HTERT RPE-1 (cell line): ENCODE measurements around the gene CTDSPL.
"Not testable (repeated sequence)": the region's sequence is repeated elsewhere in the genome, so short reads cannot be mapped to it uniquely, and the experiment has no call there.

Experiments
- in situ Hi-C: fragments of 300-500 bp; cut with MboI; formaldehyde crosslinking; loops from 4 replicates; pipeline ENCODE4 v1.14.3; 2020; ENCODE audit warnings: low sequenced_read_pairs

The CTDSPL gene, protein sequence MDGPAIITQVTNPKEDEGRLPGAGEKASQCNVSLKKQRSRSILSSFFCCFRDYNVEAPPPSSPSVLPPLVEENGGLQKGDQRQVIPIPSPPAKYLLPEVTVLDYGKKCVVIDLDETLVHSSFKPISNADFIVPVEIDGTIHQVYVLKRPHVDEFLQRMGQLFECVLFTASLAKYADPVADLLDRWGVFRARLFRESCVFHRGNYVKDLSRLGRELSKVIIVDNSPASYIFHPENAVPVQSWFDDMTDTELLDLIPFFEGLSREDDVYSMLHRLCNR

GRCh38 chr3:37861620-37862041, at the start of gene CTDSPL:
CTDSPL (plus strand) TSS chr3:37861880; CDS start chr3:37862200, 320 bp downstream.
- in situ Hi-C loops: no loop called here

DNA sequence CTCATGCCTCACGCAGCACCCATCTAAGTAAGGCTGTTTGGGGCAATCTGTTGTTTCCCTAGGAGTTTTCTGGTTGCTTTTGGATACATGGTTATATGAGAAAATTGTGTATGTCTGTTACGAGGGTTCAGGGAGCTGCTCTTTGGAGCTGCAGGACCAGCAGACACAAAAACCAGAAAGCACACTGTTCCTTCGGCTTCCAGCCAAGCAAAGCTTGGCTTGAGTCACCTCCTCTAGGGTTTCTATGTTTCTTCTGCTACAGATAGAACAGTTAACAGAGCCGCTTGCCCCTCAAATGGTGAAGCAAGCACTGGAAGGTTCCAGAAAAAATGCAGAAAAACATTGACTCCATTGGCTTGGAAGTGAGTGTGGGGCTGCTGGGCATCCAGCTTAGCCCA, 49.2 kb upstream of the CTDSPL start:
- in situ Hi-C loops: no loop called here

DNA sequence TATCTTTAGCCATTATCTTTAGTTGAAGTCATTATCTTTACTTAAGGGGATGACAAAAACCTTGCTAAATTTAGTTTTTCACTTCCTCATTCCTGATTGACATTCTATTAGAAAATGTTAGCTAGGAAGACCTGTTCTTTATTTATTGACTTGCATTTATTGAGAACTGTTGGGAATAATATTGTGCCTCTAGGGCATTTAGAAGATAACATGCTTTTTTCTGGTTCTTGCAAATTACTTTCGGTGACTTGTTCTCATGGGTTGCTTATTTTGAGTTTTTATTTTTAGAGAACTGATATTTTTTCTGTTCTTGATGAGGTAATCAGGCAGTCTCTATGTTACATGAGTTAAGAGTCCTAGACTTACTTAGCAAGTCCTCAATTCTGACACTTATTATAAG, 48.3 kb upstream of the CTDSPL start:
- in situ Hi-C loops: no loop called here

- in situ Hi-C loops: no loop called here
Observed at GRCh38 chr3:37814547-37814946, 47.1 kb upstream of the CTDSPL start.

DNA sequence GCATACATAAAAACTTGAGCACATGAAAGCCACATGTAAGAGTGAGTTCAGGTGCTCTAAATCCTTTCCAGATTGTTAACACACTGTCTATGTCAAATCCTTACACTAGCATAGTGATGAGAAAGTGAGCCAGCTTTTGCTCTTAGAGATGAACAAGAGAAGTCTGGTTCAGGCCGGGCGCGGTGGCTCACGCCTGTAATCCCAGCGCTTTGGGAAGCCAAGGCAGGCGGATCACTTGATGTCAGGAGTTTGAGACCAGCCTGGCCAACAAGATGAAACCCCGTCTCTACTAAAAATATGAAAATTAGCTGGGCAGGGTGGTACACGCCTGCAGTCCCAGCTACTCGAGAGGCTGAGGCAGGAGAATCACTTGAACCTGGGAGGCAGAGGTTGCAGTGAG, 46.5 kb upstream of the CTDSPL start:
- in situ Hi-C loops: not testable (repeated sequence)

GRCh38 chr3:37816271-37816670, 45.4 kb upstream of the CTDSPL start:
- in situ Hi-C loops: no loop called here

DNA sequence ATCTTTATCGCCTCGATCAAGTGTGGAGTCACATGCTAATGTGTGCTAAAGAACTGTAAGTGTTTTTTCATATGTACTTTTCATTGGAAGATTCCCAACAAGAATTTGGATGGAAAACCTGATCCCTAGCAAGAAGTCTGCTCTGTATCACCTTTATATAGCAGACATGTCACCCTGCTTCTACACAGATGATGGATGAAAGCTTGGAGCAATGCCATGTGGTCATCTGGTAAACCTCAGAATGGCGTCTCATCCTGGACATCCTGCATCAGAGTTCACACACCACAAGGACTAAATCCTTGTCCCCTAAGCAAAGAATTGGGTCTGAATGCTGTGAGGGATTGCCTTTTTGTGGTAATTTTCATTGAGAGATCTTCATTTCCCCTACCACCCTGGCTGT, 42.1 kb upstream of the CTDSPL start:
- in situ Hi-C loops: no loop called here

DNA sequence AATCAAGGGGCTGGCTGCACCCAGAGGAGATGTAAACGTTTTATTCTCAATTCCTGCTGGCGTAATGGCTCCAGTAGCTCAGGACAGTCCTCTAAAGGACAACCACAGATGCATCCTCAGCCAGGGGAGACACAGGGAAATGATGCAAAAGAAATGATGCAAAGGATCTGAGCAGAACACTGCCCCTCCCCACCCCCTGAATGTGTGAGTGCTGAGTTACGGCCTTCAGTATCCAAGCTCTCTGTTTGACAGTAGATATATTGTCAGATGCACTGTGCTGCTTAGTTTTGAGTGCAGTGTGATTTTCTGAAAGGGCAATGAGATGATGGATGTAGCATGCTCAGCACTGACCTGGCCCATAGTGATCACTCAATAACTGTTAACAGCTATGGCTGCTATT, 41.4 kb upstream of the CTDSPL start:
- in situ Hi-C loops: no loop called here

DNA sequence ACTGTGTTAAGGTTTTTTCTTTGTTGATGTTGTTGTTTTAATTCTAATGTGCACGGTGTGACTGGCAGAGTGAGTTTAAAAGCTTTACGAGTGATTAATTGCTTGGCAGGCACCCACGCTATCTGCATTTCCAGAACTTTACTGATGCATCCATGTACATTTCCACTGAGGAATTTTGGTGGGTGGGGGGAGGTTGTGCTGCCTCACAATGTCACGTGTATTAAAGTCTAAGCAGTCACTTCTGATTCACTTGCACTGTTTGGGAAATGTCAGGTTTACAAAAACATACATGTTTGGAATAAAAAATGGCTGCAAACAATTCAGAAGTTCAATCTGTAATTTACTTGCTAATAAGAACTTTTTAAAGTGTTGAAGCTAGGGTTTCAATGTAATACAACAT, 38.5 kb upstream of the CTDSPL start:
- in situ Hi-C loops: no loop called here

GRCh38 chr3:37824090-37824953, 37.4 kb upstream of the CTDSPL start:
- in situ Hi-C loops: no loop called here

GRCh38 chr3:37824954-37825328, 36.7 kb upstream of the CTDSPL start:
- in situ Hi-C loops: no loop called here

DNA sequence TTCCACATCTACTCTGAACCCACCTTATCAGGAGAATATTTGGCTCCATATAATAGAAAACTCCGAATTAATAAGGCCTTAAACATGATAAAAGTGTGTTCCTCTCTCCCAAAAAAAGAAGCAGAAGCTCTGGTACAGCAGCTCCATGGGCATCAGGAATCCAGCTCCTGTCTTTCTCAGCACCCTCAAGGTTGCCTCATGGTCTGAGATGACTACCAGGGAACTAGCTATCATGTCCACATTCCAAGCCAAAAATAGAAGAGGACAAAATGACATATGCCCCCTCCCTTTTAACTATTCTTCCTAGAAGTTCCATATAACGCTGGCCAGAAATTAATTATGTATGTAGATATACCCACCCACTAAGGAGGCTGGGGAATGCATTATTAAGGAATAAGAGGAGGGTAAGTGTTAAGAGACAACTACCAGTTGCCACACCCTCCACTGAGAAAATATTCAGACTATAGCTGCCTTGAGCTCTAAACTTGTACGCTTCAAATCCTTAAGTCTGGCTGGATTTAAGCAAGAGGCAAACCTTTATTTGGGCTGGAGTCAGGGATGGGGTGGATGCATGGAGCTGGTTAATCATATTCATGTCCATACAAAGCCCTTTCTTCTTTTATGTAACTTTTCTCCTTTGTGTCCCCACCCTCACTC, 35.8 kb upstream of the CTDSPL start:
- in situ Hi-C loops: no loop called here

DNA sequence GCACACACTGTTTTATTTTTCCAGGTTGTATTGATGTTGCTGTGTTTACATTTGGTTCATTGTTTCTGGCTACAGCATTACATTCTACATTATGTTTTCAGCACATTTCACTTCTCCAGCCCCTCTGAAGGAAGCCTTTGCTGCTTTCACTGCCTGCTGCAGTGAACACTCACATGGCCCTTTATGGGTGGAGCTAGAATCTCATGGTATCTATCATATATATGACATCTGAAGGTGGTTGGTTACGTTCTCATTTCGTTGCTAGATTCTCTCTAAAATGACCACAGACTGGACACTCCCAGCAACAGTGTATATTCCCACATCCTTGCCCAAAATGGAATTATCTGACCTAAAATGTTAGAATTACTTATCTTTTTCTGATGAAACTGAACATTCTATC, 35.2 kb upstream of the CTDSPL start:
- in situ Hi-C loops: no loop called here

DNA sequence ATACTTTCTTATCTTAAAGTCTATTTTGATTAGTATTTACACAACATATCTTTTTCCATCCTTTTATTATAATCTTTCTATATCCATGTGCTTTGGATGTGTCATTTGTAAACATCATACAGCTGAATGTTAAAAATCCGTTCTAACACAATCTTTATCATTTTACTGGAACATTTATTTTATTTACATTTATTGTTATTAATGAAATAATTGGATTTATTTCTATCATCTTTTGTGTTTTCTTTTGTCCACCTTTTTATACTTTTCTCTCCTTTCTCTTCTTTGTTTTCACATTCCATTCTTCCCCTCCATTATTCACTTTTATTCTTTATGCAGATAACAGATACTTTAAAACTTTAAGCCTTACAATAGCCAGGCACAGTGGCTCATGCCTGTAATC, 34.7 kb upstream of the CTDSPL start:
- in situ Hi-C loops: no loop called here

DNA sequence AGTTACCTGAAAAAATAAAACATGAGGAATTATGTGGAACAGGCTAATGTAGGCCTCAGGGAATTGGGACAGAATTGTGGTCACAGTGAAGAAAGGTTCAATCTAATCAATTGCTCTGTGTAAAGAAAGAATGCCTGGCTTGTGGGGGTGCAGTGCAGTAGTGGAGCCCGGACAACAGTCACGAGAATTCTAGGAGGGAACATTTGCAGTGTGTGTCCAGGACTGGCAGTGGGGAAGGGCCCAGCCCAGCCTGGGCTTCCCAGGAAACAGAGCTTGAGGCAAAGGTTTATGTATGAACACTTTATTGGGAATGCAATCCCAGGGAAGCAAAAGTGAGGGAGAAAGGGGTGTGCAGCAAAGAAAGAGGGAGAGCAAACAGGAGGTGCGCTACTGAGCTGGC, 29.2 kb upstream of the CTDSPL start:
- in situ Hi-C loops: no loop called here

DNA sequence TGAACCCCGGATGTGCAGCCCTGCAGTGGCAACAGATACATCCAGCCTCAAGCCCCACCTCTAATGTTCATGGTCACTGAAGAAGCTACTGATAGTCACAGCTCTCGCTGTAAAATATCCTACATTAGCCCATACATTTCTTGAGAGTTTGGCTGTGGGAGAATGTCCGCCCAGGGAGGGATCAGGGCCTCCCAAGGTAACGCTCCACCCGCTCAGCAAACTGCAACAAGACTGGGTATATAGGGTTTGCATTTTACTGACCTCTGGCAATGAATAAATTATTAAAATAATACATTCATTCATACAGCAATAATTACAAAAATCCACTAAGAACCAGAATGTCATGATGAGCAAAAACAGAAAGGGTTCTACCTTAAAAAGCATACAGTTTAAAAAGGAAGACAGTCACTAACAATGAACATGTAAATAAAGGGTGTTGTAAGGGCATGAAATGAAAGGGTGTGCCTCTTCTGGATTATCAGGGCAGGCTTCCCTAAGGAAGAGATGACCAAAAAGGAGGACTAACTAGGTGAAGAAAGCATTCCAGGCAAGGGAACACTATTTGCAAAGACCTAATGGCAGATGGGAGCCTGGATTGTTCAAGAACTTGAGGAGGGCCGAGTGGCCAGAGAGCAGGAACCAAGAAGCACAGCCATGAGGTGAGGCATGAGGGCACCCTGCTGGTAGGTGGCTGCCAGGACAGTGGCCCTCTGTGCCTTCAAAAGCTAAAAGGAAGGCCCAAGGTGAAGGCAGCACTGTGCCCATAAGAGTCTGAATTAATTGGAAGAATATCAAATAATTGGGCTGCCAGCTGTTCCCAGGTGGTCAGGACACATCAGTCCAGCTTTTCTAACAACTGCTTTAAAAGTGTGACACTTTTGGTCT, 28.1 kb upstream of the CTDSPL start:
- in situ Hi-C loops: no loop called here

GRCh38 chr3:37836589-37836988, 25.1 kb upstream of the CTDSPL start:
- in situ Hi-C loops: no loop called here

DNA sequence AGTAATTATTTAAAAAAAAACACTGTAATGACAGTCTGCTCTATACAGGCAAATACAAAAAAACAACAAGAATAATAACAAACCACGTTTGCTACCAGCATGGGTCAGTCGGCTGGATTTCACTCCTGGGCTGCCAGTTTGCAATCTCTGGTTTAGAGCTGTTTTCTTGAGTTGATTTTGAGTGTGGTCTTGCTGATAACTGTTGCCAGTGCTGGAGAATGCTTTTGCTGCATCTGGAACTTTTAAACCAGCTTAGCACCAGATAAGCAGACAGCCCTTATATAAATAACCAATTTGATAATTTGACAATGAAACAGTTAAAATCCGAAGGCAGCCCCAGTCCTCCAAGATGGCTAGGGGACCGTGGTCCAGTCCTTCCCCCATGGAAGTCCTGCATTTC, 14.0 kb upstream of the CTDSPL start:
- in situ Hi-C loops: no loop called here

- in situ Hi-C loops: no loop called here
Observed at GRCh38 chr3:37849146-37849923, 12.3 kb upstream of the CTDSPL start.

- in situ Hi-C loops: no loop called here
Observed at GRCh38 chr3:37852097-37852496, 9.6 kb upstream of the CTDSPL start.
